Activated CD4-positive, alpha-beta T cell treated with anti-CD3 and anti-CD28 coated beads, Interleukin-2, amount 50 U/mL, for 48 hours (primary cell): ENCODE measurements around the gene CLCN2.
"Not testable (repeated sequence)": the region's sequence is repeated elsewhere in the genome, so short reads cannot be mapped to it uniquely, and the experiment has no call there.

Source experiments
- DNase-seq, 2 experiments: peaks; one replicate each; pipeline ENCODE4 v3.0.0-alpha.2; 2020

Gene CLCN2

DNA sequence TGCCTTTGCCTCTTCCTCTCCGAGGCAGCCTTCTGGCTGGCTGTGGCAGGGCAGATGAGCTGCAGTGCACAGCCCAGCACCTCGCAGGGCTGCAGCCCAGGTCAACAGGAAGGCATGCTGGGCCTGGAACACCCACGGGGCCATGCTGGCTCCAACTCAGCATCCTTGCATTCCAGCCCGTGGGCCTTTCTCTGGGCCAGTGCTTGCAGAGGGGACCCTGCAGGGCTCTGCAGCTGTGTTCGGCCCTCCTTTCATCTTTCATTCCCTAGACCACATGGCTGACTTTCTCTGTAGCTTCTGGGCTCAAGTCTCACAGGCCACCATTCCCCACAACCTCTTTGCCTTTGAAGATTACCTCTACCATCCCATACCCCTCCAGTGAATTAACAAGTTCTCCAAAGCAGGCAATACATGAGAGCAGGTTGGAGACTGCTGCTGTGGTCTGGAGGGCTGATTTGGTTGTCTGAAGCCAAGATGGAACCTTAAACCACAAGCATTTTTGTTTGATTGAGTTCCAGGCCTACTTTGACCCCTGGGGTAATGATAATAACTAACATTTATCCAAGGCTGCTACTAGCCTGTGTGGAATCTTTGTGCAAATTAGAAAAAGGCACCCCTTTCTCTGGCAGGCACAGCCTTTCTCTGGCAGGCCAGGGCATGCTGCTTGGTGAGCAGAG, 18.1 kb downstream of the CLCN2 start:
- DNase-seq, result no peak

DNA sequence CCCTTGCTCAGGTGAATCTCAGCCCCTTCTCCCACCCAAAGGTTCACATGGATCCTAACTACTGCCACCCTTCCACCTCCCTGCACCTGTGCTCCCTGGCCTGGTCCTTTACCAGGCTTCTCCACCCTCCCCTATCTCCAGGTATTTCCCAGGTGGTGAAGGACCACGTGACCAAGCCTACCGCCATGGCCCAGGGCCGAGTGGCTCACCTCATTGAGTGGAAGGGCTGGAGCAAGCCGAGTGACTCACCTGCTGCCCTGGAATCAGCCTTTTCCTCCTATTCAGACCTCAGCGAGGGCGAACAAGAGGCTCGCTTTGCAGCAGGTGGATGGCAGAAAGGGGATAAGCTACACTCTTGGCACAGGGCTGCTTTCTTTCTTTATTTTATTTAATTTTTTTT, 19.5 kb downstream of the CLCN2 start:
- no peak for DNase-seq

DNA sequence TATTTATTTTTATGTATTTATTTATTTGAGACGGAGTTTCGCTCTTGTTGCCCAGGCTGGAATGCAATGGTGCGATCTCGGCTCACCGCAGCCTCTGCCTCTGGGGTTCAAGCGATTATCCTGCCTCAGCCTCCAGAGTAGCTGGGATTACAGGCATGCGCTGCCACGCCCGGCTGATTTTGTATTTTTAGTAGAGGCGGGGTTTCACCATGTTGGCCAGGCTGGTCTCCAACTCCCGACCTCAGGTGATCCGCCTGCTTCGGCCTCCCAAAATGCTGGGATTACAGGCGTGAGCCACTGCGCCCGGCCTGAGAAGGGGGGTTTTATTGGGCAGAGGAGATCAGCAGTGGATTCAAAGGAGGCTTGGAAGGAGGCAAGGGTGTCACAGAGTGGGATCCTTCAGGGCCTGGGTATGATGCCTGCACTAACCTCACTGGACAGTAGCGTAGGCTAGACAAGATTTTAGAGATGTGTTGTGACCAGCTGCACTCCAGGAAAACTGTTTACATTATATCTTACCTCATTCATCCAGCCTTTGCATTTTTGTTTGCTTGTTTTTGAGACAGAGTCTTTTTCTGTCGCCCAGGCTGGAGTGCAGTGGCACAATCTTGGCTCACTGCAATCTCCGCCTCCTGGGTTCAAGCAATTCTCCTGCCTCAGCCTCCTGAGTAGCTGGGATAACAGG, 21.8 kb downstream of the CLCN2 start:
- not testable (repeated sequence) for DNase-seq

DNA sequence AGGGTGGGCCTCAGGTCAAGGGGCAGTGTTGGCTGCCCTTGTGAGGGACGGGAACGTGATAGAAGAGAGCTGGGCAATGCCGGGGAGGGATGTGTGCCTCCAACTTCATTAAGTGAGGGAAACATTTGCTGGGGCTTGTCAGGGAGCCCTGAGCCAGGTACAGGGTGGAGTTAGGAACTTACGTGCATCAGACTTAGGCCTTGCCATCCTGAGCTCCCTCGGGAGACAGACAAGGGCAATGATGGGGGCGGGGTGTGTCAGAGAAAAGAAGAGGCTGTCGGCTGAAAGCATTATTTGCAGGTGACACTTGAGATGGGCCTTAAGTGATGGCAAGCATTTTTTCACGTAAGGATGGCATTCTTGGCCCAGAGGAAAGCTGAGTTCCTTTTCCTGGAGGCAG, 22.4 kb downstream of the CLCN2 start:
- DNase-seq, result no peak

DNA sequence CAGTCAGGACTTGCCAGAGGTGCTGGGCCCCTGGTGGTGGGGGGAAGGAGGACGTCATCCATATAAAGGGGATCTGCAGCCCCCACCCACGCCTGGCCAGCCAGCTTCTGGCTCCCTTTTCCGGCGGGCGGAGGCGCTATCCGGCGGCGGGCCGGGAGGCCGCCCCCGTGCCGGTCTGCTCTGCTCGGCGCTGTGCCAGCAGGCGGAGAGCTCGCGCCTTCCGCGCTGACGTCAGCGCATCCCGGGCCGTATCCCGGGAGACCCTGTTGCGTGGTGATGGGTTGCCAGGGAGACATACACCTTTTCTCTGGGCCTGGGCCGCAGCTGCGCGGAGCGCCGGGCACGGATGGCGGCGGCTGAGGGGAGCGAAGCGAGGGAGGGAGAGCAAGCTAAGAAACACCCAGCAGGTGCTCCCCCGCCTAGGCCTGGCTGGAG, 22.9 kb downstream of the CLCN2 start:
- no peak for DNase-seq

DNA sequence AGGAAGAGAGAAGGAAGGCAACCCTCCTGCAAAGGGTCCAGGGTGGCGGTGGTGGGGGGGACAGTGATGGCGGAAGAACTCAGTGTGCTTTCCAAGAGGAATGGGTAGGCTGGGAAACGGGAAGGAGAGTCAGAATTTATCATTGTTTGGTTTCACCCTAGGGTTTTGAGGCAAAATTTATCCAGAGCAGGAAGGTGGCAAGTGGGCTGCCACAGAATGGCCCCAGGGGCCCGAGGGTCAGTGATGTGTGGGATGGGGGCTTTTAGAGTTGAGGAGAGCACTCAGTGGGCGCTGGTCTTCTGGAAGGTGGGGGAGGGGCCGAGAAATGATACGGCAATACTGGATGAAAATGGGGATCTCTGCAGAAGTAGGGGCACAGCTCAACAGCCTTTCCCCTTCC, 23.4 kb downstream of the CLCN2 start:
- no peak for DNase-seq

DNA sequence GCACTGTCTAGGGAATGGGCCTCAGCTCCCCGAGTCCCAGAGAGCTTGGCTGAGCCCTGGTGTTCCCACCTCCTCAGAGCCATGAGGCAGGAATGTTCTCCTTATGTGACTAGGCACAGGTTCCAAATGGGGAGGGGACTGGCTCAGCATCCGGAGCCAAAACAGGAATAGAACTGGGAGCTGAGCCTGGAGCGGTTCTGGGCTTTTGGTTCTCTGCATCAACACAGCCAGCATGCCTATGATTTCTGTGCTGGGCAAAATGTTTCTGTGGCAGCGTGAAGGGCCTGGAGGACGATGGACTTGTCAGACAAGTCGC, 24.0 kb downstream of the CLCN2 start, which contains the start of gene FAM131A:
FAM131A (plus strand) TSS at position 202 of the 316 bp plus-strand sequence; CDS start at position 233, 31 bp downstream.
- DNase-seq, result no peak

DNA sequence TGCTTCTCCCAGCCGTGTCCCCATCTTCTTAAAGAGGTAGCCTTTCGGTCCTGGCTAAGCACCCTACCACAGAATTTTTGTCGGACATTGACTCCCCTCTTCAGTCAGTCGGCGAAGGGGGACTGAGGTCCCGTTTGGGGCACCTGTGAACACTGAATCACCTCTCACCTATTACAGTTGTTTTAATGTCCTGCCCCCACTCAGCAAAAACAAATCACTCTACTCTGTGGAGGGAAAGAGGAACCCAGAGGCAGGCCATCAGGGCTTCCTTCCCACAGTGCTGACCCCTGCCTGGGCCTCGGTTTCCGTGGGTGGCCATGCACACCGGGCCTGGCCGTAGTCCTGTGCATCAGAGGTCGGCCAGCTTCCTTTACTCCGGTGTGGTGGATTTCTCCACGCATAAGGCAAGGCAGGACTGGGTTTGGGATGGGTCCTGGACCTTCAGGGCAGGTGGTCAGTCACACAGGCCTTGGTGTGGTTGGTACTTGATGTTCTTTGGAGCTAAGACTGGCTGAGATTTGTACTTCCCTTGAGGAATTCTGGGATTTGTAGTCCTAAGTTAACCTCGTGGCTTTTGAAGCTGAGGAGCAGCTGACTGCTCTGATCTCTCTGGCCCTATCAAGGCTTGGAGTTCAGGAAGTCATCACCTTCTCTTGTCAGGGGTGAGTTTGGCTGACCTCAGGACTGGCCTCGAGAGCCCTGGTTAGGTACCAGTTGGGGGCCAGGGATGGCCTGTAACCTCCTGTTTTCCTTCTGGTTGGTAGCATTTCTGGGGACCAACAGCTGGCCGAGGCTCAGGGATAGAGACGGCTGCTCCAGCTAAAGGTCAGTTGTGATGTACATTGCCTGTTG, 24.6 kb downstream of the CLCN2 start:
- no peak for DNase-seq

DNA sequence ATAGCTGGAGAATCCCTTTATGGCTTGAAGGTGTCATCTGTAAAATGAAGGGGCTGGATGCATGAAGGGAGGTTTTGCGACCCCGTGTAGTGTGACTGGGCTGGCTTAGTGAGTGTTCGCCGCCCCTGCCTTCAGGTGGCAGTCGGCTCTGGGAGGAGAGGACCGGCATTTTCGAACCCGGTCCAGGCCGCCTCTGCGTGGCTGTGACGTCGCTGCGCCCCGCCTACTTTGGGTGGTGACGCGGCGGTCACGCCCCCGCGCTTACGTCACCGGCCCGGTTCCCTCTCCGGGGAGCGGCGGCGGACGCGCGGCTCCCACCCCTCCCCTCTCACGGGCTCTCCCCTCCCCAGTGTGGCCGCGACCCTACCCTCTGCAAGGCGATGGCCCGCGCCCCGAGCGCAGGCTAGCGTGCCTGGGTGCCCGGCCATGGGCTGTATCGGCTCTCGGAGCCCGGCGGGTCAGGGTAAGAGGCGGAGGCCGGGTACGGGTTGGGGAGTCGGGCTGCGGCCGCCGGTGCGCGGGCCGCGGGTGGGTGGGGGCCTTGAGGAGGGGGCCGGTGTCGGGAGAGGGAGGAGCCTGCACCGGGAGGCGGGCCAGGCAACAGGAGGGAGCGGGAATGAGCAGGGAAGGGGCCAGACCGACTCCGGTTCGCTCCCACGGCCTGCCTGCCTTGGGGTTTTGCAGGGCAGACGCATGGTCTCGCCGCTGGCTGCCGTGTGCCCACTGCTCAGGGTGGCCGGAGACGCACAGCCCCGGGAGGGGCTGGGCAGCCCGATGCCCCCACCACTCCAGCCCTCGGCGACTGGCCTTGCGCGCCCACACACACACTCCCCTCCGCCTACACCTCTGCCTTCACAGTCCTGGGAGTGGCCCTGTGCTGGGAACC, 25.5 kb downstream of the CLCN2 start:
- peak; percentile 87 to 89 for DNase-seq

DNA sequence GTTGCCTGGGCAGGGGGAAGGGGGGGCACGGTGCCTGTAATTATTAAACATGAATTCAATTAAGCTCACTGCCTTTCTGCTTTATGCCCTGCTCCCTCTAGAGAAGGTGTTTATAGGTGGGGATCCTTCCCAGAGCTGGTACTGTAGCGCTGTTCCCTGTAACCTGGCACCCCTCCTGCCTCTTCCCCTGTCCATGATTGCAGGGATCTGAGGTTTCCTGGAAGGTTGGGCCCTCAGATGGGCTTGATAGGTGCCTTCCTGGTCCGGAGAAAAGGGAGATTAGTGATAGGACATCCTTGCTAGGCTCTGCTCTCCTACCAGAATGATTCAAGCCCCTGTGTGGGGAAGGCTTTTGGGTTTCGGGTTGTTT, 26.1 kb downstream of the CLCN2 start:
- DNase-seq, result no peak

DNA sequence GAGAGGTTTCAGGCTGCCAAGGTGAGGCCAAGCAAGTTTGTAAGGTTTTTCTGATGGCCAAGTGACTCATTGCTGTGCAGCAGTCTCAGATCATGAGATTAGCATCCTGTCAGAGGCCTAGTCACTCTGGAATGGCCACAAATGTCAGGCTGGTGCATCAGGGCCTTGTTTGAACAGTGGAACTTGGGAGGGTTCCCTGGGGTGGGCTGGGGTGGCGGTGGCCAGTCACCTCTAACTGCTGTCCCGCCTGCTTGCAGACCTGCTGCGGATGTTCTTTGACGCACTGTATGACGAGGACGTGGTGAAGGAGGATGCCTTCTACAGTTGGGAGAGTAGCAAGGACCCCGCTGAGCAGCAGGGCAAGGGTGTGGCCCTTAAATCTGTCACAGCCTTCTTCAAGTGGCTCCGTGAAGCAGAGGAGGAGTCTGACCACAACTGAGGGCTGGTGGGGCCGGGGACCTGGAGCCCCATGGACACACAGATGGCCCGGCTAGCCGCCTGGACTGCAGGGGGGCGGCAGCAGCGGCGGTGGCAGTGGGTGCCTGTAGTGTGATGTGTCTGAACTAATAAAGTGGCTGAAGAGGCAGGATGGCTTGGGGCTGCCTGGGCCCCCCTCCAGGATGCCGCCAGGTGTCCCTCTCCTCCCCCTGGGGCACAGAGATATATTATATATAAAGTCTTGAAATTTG, 26.8 kb downstream of the CLCN2 start:
- peak; percentile 34 to 57 for DNase-seq

DNA sequence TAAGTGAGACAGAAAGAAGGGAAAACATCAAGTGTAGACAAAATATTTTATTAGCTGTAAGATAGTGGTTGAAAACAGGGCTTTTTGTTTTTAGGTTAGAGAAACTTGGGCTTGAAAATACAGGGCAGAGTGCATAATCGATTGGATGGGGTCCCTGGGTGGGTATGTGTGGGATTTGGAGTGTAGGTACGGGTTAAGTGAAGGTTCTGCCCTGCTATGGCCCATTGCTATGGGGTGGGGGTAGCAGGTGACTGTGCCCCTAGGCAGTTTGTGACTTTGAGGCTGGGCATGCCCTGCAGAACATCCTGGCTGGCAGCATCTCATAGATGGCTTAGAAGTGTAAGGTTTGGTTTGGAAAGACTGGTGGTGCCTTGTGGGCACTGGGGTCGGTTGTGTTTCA, 27.7 kb downstream of the CLCN2 start:
- no peak for DNase-seq

DNA sequence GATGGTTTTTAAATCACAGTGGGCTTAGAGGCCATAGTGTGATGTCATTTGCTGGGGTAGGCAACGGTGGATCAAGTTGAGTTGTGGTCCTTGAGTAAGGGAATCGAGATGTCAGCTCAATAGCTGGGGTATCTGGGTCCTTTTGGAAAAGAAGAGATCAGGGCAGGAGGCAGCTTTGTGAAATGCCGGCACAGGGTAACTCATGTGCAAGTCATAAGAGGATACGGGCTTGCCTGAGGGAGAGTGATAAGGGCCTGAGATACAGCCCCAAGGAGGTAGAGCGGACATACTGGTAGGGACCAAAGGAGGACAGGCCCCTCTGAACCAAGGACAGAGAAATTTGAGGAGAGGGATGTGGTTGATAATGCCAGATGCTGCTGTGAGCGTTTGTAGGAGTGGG, 28.2 kb downstream of the CLCN2 start:
- DNase-seq, result no peak

DNA sequence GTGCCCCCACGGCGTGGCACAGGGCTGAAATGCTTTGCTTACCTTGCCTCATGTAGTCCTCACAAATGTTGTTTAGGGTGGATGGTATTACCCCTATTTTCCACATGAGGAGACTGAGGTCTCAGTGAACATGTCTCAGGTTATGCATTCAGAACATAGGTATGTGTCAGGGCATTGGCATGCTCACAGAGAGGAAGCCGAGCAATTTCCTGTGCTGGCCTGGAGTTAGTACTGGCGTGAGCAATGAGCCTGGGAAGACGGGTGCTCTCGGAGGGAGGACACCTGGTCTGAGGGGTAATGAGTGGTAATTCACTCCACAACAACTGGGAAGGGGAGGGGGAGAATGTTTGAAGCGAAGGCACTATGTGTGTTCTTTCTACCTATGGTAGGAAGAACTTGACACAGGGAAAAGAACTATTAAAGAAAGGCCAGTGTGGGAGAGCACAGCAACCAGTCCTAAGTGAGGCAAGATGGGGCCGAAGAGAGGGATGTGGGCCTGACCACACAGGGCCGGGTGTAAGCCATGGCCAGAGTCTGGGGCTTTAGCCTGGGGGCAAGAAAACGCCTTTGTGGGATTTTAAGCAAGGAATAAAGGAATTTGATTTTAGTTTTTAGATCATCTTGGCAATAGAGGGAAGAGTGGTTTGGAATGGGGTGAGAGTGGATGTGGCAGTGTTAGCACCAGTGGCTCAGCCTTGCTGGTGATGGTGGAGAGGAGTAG, 28.9 kb downstream of the CLCN2 start:
- no peak for DNase-seq

DNA sequence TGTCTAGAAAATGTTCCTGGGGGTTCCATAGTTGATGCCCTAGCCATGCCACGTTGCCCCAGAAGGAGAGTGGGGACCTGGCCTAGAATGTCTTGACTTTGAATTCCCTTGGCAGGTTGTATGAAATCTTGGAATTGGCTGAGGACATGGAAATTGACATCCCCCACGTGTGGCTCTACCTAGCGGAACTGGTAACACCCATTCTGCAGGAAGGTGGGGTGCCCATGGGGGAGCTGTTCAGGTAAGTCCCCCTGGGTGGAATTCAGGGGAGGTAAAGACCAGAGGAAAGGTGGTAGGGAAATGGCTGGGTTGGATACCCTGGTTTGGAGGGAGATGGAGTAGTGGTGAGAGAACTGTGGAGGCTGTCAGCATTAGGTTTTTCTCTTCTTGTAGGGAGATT, 32.9 kb downstream of the CLCN2 start:
- DNase-seq, result no peak

DNA sequence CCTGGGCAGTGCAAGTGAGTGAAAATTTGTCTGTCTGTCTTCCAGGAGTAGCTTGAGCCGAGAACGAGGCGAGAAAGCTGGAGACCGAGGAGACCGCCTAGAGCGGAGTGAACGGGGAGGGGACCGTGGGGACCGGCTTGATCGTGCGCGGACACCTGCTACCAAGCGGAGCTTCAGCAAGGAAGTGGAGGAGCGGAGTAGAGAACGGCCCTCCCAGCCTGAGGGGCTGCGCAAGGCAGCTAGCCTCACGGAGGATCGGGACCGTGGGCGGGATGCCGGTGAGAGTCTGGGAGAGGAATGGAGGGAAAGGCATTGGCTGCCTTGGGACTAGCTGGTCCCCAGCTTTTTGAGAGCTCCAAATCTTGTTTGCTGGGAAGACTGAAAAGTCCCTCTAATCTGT, 34.2 kb downstream of the CLCN2 start:
- DNase-seq, result no peak

DNA sequence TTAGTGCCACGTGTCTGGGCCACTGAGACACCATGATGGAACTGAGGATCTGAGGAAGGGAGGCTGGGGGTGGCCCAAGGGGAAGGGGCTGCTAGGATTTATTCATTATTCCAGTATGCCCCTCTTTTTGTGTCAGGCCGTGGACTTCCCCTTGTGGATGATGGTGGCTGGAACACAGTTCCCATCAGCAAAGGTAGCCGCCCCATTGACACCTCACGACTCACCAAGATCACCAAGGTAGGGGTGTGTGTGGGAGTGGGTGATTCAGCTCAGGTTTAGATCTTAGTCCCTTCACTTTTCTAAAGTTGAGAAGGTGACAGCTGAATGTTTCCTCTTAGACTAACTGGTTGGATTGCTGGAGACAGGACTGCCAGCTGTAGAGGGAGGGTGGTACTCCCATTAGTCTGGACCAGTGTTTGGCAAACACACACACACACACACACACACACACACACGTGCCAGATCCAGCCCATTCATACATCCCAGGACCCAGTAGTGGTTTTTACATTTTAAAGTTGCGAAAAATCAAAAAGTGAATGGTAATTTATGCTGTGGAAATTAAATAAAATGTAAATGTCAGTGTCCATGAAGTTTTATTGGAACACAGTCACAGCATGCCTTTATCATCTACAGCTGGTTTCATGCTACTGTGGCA, 35.6 kb downstream of the CLCN2 start:
- peak; percentile 41 to 51 for DNase-seq

DNA sequence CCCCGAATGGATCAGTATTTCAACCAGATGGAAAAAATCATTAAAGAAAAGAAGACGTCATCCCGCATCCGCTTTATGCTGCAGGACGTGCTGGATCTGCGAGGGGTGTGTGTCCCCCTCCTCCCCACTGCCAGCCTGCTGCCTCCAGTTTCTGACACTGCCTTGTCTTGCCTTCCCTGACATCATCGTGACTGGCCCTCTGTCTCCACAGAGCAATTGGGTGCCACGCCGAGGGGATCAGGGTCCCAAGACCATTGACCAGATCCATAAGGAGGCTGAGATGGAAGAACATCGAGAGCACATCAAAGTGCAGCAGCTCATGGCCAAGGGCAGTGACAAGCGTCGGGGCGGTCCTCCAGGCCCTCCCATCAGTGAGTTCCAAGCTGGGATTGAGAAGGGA, 36.1 kb downstream of the CLCN2 start:
- DNase-seq, result no peak

DNA sequence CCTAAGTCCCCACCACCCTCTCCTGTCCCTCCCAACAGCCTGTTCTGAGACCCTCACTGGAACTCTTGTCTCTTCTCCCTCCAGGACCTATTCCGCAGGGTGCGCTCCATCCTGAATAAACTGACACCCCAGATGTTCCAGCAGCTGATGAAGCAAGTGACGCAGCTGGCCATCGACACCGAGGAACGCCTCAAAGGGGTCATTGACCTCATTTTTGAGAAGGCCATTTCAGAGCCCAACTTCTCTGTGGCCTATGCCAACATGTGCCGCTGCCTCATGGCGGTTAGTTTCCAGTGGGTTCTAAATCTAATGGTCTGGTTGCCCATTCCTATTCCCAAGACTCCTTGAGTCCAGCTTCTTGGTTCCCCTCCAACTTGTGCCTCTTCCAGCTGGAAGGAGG, 37.7 kb downstream of the CLCN2 start:
- DNase-seq, result no peak

DNA sequence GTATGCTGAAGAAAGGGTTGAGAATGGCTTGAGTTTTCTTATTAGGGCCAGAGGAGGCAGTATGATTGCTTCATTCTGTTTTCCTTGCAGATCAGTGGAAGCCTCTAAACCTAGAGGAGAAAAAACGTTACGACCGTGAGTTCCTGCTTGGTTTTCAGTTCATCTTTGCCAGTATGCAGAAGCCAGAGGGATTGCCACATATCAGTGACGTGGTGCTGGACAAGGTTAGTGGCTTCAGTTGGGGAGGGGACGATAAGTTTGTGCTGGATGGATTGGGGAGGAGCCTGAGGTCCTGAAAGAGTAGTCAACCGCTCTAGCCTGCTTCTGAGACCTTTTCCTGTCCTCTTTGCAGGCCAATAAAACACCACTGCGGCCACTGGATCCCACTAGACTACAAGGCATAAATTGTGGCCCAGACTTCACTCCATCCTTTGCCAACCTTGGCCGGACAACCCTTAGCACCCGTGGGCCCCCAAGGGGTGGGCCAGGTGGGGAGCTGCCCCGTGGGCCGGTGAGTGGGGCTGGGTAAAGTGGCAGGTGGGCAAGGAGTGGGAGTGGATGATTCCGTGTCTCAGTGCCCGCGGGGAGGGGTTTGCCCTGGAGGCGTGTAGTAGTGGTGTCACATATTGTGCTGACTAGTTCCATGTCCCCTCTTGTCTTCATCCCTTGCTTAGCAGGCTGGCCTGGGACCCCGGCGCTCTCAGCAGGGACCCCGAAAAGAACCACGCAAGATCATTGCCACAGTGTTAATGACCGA, 38.5 kb downstream of the CLCN2 start:
- no peak for DNase-seq
